NCI-H524 (cell line): ENCODE data around the gene SEC22C.

Source experiments
- DNase-seq, 2 experiments: peaks; one replicate each; lab custom pipeline; 2025; lab: John Stamatoyannopoulos, UW

Gene SEC22C

DNA sequence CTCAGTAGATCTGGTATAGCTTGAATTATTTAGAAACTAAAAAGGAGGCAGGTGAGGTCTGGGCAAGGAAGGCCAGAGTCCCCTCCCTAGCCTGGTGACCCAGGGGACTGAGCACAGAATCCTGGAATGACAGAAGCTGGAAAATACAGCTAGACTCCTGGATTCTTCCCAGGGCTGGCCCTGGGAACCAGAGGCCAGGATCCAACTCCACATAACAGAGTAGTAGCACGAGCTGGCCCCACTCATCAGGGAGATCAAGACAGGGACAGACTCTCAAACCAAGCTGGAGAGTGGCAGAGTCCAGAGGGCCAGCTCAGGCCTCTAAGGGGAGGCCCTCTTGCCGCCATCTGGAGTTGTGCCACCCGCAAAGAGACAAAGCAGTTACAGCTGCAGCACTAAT lies 68.6 kb downstream of the SEC22C start:
- DNase-seq: no peak

GRCh38 chr3:42511736-42512135 lies 70.0 kb downstream of the SEC22C start:
- DNase-seq: no peak

GRCh38 chr3:42511201-42511600 lies 70.6 kb downstream of the SEC22C start:
- DNase-seq: no peak

DNA sequence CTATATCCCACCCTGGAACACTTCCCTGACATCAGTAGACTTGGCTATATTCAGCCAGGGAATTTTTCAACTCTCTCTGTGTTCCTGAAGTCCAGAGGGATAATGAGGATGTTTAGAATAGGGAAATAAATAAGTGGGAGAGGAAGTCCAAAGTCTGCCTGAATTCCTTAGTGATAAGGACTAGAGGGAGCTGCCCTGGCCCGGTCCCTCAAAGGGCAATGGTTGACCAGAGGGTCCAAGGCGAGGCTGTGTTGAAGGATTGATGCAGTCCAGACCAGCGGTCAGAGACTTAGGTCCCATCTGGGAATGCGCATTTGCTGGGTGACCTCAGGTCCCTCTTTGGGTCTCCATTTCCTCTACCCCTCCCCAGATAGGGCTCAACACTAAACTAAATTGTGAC lies 71.4 kb downstream of the SEC22C start:
- DNase-seq: no peak

DNA sequence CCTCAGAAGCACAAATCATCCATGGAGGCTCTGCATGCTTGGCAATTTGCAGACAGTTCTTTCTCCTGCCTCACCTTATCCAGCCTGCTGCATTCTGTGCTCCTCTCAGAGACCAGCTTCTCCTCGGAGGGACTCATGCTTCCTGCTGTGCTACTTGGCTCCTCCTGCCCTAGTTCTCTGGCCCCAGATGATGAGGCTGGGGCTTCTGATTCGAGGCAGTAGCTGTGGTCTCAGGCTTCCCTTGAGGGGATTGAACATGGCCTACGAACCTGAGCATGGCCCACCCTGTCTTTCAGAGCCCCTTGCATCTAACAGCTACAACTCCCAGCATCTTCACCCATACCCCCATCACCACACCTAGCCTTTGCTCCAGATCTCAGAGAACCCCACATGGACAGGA lies 72.7 kb downstream of the SEC22C start:
- no peak for DNase-seq

GRCh38 chr3:42508562-42508961 lies 73.2 kb downstream of the SEC22C start:
- DNase-seq: no peak

GRCh38 chr3:42507761-42508335 lies 73.9 kb downstream of the SEC22C start:
- no peak for DNase-seq

DNA sequence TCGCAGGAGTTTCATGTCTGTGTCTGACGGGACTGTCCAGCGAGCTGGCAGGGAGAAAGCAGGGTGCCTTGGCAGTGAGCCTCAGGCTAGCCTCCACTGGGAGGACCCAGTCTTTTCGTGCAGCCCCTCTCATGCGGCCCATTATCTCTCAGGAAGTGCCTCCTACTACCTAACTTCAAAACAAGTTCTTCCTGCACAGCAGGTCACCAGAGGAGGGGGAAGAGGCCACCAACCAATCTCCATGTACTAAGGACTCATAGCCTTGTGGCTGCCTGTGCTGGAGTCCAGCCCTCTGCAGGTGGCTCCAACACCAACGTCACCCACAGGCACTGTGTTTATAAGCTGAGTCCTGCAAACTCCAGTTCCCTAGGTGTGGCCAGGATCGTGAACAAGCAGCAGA lies 74.5 kb downstream of the SEC22C start:
- no peak for DNase-seq

DNA sequence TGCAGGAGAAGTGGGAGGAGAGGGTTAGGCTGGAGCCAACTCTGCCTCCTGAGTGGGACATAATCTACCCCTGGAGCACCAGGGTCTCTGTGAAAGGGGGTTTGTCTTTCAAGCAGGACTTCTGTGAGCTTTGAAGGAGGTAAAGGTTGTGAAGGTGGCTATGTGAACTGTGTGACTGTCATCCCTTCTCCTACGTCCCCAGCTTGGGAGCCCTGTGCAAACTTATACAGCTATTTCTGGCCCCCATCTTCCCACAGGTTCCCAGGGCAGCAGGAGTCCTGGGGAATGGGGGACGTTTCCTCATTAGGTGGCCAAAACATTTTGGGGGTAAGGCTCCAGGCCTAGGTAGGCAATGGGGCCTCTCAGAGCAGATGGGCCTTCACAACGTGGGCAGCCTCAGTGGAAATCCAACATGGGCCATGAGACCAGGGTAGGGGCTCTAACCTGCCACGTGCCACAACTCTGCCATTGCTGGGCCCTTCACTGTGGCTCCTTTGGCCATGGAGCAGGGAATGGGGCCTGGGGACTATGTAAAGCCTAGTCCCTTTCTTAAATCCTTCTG lies 75.8 kb downstream of the SEC22C start:
- DNase-seq: no peak

DNA sequence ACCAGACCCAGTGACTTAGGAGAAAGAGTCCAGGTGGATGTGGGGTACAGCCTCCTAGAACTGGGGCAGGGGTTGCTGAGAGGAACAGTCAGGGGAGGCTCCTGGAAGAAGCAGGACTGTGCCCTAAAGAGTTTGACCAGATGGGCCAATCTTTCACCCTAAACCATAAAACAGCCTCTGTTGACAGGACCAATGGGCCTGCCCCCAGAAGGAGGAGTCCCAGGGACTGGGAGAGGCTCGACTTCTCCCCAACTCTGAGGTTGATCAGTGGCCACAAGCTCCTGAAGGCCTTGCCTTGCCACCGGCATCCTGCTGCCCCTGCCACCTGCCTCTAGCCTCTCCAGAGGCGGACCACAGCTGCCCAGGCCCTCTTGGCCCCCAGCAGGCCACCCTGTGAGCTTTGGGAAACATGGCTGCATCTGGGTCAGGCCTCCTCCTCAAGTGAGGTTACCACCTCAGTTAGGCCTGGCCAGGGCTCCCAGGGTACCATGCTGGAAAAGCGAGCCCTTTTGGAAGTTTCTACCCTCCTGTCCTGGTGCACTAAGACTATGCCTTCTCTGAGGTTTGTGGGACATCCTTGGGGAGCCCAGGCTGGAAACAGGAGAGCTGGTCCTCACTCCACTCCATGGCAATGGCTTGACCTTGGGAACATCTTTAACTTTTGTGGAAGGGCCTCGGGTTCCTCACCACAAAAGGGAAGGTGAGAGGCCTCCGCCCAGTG lies 76.5 kb downstream of the SEC22C start:
- no peak for DNase-seq

GRCh38 chr3:42504334-42505127 lies 77.2 kb downstream of the SEC22C start:
- no peak for DNase-seq

GRCh38 chr3:42503957-42504333 lies 77.8 kb downstream of the SEC22C start:
- DNase-seq: no peak

GRCh38 chr3:42503251-42503924 lies 78.4 kb downstream of the SEC22C start:
- DNase-seq: no peak

- DNase-seq: peak; percentile 67 to 78
Observed at GRCh38 chr3:42502429-42503250, 79.1 kb downstream of the SEC22C start, which contains the start of gene VIPR1. Gene VIPR1 (plus strand): TSS chr3:42502643. CDS start chr3:42502736, 93 bp downstream.

- DNase-seq: peak; percentile 67 to 72
Observed at GRCh38 chr3:42501681-42502428, 79.9 kb downstream of the SEC22C start.

DNA sequence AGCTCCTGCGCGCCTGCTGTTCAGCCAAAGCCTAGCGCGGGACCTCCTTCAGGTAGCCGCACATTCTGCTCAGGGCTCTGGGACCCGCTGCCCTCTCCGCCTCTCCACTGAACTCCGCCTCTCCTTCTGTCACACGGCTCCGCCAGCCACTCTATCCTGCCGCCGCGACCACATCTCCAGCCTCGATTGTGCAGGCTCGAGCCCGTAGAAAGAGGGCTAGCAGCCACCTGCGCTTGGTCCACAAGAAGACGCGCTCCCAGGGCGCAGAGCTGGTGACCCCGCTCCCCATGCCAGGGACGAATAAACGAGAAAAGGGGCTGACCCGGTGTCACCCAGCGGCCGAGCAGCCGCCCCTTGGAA lies 80.5 kb downstream of the SEC22C start:
- DNase-seq: peak; percentile 33 to 72

DNA sequence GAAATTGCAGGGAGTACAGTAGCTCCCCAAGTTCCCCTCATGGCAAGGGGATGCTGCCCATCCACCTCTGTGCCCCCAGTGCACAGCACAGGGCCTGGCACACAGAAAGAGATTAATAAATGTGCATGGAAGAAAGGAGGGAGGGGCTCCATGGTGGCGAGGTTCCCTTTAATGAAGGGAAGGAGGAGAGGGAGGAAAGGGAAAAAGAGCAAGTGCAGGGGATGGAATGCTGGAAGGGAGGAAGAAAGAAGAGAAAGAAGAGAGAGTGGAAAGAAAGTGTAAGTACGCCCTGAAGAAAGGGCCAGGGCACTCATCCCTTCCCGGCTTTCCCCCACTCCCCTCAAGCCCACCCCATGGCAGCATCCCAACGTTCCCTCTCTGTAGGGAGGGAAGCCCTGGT lies 80.9 kb downstream of the SEC22C start:
- DNase-seq: no peak

GRCh38 chr3:42500091-42500490 lies 81.7 kb downstream of the SEC22C start:
- DNase-seq: no peak

DNA sequence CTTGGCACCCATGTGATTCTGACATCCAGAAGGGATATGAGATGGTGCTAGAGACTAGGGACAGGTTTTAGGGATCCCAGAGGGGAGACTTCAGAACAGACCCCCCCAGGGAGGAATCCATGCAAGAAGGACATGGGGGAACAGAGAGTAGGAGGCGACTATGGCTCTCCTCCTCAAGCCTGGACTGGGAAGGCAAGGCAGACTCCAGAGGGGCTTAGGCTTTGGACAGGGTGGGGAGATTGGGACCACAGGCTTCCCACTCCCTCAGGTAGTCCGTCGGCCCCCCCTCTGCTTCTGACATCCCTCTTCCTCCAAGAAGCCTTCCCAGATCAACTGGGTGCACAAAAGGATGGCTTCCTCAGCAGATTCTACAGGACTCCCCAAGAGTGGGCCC lies 82.3 kb downstream of the SEC22C start:
- DNase-seq: no peak

DNA sequence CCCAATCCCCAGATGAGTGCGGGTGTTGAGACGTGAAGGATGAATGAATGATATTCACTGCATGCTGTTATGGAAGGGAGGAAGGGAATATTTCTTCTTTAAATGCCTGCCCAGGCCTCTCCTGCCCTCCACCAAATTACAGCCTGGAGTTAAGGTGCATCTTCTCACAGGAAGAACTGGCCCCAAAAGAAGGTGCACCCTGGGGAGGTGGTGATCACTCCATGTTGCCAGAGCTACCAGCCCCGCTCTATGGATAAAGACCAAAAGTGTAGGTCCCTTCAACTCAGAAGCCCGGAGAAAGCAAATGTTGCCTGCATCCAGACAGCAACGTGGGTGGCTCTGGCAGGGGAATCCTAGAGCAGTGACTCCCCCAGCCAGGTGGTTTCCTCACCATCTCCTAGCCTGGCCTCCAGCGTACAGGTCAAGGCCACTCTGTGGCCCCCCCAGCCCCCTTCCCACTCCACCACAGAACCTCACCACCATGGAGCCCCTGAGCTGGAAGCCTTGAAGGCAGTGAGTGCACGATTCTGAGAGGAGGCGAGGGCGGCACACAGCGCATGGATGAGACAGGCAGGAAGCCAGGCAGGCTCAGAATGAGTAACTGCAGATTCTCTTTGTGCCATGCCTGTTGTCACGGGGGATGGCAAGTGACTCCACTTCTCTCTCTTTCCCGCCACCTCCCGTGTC lies 82.8 kb downstream of the SEC22C start:
- no peak for DNase-seq
